NCI-H2081 (cell line): ENCODE results near the gene NTM.

ENCODE experiments used
- DNase-seq, 2 experiments: peaks; one replicate each; lab custom pipeline; 2025; lab: John Stamatoyannopoulos, UW

The NTM gene

DNA sequence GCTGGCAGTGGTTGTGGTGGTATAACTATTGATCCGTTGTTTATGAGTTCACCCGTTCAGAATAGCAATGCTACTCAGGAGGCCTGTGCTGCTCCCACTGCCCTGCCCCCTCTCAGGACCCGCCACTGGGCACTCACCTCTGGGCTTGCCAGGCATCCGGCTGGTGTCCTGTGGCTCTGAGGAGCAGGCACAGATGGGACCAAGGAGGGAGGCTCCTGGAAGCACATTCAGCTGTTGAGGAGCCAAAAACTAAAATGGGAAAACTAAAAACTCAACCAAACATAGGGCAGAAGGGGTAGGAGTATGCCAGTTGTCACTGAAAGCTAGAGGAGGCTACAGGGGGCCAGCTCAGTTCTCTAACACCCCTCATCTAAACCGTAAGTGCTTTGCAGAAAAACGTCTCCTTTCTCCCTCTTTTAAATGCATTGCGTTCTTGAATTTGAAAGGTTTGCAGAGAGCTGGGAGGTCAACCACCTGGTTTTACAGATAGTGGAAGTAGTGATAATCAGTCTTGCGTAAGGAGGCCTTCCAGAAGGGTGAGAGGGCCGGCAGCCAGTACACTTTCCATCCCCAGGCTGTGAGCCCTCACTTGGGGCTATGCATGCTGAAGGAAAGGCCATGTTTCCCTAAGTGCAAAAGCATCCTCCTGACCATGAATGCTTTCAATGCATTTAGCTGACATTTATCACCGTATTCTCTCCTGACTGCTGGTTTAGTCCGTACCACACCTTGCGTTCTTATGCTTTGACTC lies 547.4 kb downstream of the NTM start:
- no peak for DNase-seq

DNA sequence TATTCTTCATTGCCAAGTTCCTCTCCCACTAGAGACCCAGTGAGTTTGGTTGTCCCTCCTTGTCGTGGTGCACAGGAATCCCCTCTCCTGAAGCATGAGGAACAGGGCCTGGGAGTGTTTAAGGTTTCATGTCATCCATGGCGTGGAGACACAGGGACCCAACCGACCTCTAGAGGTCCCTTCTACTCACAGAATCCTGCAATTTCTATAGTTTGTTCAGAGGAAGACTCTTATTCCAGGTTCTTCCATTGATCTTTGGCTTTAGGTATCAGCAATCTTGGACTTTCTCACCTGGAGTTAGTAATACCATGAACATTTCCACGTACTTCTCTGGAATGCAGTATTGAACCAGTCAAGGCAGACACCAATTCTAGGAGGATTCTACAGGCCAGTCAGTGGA lies 548.2 kb downstream of the NTM start:
- DNase-seq: no peak

DNA sequence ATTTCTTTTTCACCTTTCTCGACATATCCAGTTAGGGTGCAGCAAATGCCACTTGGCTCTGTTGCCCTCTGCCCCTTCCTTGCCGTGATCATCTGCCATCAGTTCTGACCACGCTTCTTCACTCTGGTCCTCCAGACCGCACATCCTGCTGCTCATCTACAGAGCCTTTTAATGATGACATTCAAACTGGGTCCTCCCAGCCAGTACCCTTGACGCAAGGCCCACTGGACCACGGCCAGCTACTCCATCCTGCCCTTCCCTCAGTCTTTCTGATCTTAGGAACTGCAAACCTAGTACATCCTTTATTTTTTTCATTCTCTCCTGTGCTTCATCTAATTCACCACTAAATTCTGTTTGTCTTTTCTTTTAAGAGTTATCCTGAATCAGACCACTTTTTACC lies 551.8 kb downstream of the NTM start:
- no peak for DNase-seq

DNA sequence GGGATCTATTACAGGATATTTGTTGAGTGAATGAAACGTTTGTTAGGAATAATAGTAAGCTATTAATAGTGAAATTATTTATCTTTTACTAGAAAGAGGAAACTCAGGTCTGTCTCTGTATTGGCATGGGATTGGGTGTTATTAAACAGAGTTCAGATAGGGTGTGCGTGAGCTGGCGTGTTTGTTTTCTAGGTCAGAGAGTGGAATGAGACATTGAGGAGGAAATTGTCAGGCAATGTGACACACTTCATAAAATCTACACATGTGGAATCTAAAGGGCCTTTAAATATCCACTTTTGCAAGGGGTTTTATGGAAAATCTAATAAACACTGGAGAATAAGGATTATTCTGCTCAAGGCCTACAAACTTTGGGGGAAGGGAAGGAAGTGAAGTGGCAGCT lies 552.9 kb downstream of the NTM start:
- no peak for DNase-seq

DNA sequence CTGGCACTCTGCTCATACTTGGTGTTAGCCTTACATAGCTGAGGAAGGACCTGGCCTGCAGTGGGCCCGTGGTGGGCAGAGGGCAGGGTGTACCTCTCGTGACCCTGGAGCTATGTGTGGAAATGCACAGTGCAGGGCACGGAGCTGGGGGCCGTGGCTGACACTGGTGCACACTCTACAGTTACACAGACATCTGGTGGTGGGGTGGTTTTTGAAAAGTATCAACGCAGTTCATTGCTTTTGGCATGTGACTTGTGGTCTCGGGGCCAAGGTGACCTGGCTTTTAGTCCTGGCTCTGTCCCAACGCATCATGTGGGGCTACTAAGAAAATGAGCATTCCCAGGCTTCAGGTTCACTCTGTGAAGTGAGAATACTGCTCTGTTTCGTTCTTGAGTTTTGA lies 553.6 kb downstream of the NTM start:
- DNase-seq: no peak

DNA sequence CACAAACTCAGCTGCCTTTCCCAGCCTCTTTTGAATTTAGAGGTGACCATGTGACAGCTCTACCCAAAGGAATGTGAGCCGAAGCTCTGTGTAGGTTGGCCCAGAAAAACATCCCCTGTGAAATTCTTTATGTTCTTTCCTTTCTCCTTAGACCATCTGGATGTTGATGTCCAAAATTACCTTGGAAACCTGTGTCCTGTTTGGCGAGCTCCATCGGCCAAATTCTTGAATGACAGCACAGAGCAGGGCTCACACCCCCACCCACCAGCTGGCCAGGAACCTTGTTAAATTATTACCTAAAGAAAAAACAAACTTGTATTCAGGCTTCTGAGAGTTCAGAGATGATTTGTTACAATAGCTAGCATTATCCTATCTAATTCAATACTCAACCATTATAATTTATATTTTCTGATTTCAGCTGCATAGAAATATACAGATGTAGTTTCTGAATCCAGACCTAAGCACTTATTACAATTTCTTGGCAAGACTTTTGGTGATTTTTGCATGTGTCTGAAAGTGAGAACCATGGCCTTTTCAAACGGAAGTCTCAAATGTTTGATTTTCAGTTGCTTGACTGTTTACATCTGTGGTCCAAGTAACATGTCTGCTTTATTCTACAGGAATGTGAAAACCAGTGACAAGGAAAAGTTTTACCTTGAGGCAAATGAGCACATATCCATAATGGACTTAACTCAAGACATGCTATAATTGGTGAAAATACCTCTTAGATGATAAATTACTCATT lies 554.2 kb downstream of the NTM start:
- no peak for DNase-seq

DNA sequence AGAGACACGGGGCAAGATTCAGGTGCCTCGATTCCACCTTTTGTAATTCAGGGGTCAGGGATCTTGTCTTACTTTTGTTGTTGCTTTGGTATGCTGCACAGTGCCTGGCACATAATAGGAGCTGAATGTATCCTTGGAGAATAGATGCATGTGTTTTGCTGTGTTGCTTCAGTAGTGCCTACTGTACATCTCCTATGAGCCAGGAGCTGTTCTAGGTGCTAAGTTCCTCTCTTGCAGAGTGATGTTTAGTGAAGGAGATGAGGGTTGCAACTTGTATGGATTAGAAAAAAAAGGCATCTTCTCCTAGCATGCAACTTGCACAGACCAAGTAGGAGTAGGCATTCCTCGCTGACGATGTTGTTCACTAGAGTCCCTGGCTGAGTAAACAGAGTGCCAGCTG lies 555.4 kb downstream of the NTM start:
- DNase-seq: no peak

DNA sequence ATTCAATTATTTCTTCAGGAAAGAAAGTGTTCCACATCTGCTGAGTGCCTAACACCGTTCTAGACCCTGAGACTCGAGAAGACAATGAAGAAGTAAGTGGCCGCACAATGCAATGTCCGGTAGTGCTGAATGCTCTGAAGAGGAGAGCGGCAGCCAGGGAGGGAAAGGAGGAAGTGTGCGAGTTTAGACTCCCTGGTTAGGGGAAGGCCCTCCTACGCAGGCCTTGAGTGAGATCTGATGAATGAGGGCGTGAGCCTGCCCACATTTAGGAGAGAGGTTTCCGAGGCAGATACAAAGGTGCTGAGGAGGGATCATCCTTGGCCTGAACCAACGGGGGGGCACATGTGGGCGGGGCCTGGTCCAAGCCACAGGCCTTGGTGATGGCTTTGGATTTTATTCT lies 558.6 kb downstream of the NTM start:
- DNase-seq: no peak

DNA sequence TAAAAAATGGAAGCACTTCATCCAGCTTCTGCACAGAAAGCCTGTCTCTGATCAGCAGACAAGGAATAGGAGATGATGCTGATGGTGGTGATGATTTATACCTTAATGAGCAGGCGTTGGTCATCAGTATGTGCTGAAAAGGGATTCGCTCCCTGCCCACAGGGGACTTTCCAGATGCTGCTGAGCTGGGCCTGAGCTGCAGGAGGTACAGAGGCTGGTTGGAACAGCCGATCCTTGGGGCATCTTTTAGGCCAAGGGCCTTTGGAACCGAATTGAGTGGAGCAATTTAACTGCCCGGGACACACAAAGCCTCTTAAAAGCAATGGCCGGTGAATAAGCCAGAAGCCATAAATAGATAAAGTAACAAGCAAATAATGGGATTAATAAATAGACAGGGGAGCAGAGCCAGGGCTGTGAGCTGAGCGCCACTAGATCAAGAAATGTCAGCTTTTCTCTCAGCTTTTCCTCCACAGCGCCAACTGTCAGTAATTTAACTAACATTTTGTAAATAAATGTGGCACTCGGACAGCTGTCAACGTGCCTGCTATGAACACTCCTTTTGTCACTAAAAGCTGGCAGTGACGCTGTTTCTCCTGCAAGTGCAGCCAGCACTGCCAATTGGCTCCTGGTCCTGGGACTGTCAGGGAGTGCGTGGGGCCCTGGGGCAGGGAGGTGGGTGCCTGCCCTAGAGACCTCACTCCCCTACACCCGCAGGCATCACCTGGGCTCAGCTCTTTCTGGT lies 562.3 kb downstream of the NTM start:
- DNase-seq: peak; percentile 32 to 53

DNA sequence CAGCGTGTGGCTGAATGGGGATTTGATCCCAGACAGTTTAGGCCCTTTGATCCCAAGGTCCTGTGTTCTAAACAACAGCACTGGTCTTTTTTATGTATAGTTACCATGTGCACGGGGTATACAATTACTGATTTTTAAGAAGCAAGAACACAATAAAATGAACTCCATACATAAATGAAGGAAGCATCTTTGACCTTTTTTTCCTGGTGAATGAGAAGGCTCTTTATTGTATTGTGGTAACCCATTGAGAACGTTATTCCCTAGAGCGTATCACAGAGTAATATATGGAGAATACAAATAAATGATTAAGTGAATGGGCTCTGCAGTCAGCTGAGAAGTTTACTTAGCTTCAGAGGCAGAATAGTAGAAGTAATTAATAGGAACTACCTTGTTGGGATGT lies 563.6 kb downstream of the NTM start:
- DNase-seq: no peak

DNA sequence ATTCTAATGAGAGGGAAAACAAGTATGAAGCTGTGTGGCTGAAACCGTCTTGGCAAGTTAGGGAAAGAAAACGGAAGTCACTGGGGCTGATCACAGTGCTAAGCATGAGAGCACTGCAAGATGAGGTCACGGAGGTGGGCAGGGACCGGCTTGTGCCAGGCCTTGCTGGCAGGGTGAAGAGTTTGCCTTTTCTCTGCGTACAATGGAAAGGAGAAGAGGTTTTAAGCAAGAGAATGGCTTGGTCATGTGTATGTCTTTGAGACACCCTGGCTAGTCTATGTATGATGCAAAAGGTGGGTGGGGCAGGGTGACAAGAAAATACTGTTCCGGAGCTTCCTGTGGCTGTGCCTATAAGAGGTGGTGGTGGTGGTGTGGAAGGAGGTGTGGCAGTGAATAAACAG lies 567.9 kb downstream of the NTM start:
- DNase-seq: no peak

DNA sequence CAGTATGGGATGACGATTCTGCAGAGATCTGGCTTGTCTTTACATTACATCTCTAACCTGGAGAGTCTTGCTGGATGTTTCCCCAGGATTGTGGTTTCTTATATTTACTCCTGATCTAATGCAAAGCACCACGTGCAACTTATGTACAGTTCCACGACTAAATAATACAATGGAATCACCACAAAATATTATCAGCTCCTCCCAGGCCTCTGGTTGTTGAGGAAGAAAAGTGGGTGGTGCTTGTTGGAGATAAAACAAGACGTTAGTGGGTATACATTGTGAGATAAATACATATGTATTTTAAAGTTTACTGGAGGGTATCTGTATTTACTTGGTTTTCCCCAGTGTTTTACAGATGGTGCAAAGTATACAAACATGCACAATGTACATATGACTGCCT lies 569.7 kb downstream of the NTM start:
- DNase-seq: no peak

DNA sequence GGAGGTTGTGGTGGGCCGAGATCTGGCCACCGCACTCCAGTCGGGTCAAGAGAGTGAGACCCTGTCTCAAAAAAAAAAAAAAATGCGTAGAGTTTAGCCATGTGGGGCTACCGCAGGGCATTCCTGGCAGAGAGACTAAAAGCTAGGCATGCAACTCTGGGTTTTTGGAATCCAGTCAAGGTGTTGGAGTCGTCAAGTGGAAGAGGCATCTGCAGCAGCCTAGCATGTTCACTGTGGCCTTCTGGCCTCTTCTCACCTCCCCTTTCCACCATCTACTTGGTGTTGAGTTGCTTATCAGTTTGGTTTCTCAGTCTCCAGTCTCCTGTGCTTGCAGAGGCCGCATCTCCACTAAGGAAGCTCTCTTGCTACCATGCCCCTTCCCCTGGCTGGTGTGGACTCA lies 572.5 kb downstream of the NTM start:
- DNase-seq: no peak

DNA sequence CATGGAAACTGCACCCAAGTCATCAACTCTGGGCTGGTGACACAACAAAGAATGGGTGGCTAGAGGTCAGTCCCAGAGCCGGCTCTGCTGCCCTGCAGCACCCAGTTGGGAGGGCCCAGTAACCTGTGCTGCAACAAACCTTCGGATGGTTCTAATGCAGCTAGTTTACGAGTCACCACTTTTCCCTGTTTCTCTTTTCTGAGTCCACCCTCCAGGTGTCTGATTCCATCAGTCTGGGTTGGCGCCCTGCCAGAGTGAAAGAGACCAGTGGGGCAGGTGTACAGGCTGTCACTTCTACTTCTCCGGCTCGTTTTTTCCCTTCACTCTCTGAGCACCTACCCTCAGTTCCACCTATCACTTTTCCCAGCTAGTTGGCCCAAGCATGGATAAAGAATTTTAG lies 572.9 kb downstream of the NTM start:
- DNase-seq: peak in 1 of 2 experiments; percentile 24

DNA sequence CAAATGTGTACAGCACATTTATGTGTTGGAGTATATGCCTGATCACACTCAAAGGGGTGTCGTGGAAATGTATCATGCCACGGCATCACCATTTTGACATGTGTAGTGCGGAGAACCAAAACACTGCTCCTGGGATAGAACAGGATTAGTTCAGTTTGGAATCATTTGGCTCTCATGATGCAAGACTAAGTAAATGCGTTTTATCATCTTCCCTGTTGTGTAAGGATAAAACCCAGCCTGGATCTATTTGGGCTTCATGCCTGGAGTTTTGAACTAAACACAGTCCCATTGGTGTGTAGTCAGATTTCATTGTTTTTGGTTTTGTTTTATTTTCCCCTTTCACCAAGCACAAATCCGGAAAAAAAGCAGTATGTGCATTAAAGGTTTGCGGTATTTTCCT lies 574.3 kb downstream of the NTM start:
- no peak for DNase-seq

DNA sequence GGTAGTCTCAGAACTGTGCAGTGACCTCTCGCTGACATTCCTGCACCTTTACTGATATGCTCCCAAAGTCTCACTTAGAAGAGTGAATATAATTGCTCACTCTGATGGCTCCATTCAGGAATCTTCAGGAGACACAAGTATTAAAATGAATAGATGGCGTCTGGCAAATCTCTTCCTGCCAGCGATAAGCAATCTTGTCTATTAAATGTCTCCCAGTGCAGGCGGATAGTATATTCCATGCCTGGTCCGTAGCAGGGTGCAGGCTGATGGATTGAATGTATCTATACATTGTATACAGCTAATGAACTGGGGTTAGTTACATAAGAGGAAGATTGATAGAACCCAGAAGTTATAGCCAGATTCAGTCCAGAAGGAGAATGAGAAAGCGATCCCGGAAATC lies 575.3 kb downstream of the NTM start:
- no peak for DNase-seq

DNA sequence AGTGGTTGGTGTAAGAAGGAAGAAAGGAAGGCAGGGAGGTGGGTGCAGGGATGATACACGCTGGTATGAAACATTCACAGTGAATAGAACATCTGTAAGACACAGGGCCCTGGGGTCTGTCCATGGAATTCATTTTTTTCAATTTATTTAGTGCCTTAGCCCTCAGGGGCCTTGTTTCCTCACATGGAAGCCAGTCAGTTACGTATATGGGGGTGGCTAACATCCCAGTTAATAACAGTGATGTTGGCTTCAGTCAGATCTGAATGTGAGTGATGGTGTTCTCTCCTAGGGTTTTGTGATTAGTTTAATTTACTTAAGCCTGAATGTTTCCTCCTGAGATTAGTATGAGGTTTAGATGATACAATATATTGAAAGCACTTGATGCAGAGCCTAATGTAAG lies 577.1 kb downstream of the NTM start:
- no peak for DNase-seq

DNA sequence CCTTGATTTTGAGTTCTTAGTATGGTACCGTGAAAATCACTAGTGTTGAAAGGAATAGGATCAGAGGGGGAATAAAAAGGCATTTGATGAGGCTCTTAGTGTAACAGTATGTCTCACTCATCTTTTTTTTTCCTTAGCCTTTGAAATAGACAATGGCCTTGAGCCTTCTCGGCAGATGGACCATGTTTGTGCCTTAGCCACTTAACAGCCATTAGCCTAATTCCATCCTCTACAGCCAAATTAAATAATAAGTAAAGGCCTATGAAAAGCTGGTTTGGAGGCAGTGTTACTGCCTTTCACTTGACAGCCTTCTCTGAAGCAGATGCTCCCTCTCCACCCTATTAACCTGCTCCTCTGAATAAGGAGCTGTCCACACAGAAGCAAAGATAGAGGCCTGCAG lies 580.7 kb downstream of the NTM start:
- DNase-seq: no peak

DNA sequence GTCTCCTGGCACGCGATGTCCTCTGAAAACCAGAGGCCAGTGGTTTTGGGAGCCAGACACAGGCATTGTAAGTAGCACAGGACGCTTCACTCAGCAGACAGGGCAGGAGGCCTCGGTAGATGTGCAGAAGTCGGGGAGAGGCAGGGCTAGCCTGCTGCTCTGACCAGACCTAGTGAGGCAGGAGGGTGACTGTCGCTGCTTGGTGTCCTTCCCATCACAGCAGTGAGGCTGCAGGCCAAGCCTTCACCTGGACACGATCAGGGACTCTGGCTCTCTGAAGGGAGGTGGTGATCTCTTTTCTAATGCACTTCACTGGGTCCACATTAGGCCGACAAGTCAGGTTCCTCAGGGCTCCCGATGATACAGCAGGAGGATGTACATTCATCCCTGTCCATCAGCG lies 583.7 kb downstream of the NTM start:
- no peak for DNase-seq

DNA sequence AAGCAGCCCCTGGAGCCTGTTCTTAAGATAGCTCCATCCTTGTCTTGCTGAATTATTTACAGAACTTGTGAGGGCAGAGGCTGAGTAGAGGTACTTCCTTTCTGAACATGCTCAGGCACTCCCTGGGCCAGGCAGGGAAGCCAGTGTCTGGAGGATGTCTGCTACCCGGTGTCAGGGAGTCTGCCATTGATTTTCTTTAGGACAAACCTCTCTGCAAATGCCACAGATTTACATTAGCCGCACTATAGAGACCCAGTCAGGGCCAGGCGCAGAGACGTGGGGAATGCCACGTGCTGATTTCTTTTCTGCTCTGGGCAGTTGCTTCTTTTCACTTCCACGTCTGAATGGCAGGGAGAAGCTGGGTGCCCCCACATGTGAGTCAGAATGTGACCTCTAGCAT lies 585.5 kb downstream of the NTM start:
- DNase-seq: no peak

DNA sequence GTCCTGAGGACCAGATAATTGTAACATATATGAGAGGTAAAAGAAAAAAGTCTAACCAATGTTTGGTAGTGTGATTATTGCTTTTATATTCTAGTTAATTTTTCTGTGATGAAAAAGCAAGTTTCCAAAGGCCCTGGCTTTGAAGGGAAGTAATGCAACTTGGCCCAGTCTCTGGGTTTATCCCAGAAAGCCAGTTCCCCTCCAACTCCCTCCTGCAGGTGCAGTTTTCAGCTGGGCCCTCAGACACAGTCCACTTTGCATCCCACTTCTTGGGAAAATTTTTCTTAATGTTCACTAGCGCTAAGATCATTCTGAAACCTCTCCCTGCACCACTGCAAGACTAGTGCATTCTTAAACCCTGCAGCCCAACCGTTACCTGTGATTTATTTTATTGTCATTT lies 586.8 kb downstream of the NTM start:
- DNase-seq: no peak

DNA sequence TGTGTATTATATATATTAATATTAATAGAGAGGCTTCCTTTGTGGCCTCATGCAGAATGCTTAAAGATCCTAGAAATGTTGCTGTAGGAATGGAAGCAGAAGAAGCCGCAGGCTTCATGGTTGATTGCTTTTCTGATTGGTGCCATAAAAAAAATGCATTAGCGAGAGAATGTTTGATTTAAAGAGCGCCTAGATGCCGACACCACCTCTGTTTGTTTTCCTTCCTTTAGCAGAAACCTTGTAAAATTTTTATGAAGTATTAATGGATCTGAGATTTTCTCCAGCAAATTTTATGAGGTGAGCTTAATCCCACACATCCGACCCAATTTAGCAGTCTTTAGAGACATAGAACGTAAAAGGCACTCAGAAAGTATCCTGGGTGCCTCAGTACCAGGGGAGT lies 587.5 kb downstream of the NTM start:
- DNase-seq: no peak

DNA sequence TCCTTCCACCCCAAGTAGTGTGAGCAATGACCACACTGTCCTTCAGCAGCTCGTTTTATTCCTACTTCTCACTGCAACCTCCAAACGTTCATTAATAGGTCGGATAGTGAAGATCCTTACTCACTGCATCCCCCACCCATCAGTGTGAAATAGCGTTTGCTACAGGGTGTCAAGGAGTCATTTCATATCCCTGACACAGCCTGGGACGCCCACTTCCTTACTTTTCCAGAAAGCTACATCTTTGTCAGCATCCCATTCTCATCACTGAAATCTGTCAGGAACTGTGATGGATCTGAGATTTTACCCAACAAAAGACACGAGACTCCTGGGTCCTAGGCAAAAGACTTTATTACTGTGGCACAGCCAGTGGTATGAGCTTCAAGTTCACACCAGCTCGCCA lies 592.4 kb downstream of the NTM start:
- DNase-seq: no peak
